Esophagus muscularis mucosa (tissue), 4 donors: ENCODE measurements around the gene MXRA7. TPM values are rescaled to one million over a fixed set of nuclear protein-coding genes. Genes with fewer than 3 reads are reported as not detected.
A peak's percentile ranks its signal among the peaks of the same experiment; 100 is the strongest.

Experiments used
- DNase-seq: peaks from one replicate; pipeline ENCODE4 v3.0.0-alpha.2; 2017; ENCODE audit errors: extremely low spot score
- H3K27ac ChIP-seq, 4 donors: fragments of 200-600 bp; sonication (generic); replicated peaks in 1 of 4; 1 replicate in 3 of 4; 2 replicates in 1 of 4; pipeline ENCODE4 v1.5.1; 2016 to 2019; ENCODE audit warnings: mild to moderate bottlenecking in 1 of 4
- H3K27me3 ChIP-seq, 4 donors: fragments of 200-600 bp; sonication (generic); one replicate each; pipeline versions ENCODE4 v1.5.1 to v1.6.0; 2016 to 2019
- H3K36me3 ChIP-seq, 4 donors: fragments of 200-600 bp; sonication (generic); one replicate each; pipeline ENCODE4 v1.5.1; 2016 to 2019
- H3K4me1 ChIP-seq, 4 donors: fragments of 200-600 bp; sonication (generic); one replicate each; pipeline ENCODE4 v1.5.1; 2016 to 2019
- H3K4me3 ChIP-seq, 4 donors: fragments of 200-600 bp; sonication (generic); 1 replicate in 2 of 4; 2 replicates in 2 of 4; pipeline ENCODE4 v1.5.1; 2016 to 2019; ENCODE audit warnings: mild to moderate bottlenecking in 4 of 4, moderate library complexity in 1 of 4
- H3K9me3 ChIP-seq, 4 donors: fragments of 200-600 bp; sonication (generic); 1 replicate in 3 of 4; 2 replicates in 1 of 4; pipeline ENCODE4 v1.5.1; 2016 to 2019
- EP300 ChIP-seq: sonication (generic); formaldehyde crosslinking; IDR thresholded peaks from one replicate; pipeline ENCODE4 v1.6.1; 2017; ENCODE audit warnings: antibody characterized with exemption
- POLR2A ChIP-seq: fragments of 450-650 bp; IDR thresholded peaks from one replicate; pipeline ENCODE4 v1.6.1; 2017; ENCODE audit warnings: antibody characterized with exemption, moderate library complexity, mild to moderate bottlenecking, low read depth
- POLR2AphosphoS5 ChIP-seq, 2 donors: sonication (generic); formaldehyde crosslinking; IDR thresholded peaks; one replicate each; pipeline ENCODE4 v1.6.1; 2017; ENCODE audit warnings: antibody characterized with exemption in 2 of 2
- WGBS: methylation state at CpG from one replicate; pipeline ENCODE4 v1.1.5; 2018; 5-methylcytosine and 5-hydroxymethylcytosine counted together
- intact Hi-C: fragments of 100-400 bp; cut with DNase I; formaldehyde crosslinking; loops from one replicate; pipeline ENCODE4 v1.15.1; 2023
- total RNA-seq, 4 donors: library from RNA; depleted of rRNA; stranded (reverse); fragments of >200 nt; gene quantifications; one replicate each; pipeline versions ENCODE4 v1.1.0 to v1.2.1, GENCODE V29; 2016
- TF ChIP-seq, protein P1 (sequence below), 3 experiments: fragments of 200-600 bp in 2 of 3; fragments of 450-650 bp in 1 of 3; sonication (generic) in 2 of 3; IDR thresholded peaks; one replicate each; pipeline ENCODE4 v1.5.1; 2017 to 2019; ENCODE audit warnings: antibody characterized with exemption in 3 of 3, mild to moderate bottlenecking in 2 of 3, moderate library complexity in 1 of 3

Gene MXRA7
- total RNA-seq, 4 donors from 2014 or later: 405 to 422 (median 411) TPM

DNA sequence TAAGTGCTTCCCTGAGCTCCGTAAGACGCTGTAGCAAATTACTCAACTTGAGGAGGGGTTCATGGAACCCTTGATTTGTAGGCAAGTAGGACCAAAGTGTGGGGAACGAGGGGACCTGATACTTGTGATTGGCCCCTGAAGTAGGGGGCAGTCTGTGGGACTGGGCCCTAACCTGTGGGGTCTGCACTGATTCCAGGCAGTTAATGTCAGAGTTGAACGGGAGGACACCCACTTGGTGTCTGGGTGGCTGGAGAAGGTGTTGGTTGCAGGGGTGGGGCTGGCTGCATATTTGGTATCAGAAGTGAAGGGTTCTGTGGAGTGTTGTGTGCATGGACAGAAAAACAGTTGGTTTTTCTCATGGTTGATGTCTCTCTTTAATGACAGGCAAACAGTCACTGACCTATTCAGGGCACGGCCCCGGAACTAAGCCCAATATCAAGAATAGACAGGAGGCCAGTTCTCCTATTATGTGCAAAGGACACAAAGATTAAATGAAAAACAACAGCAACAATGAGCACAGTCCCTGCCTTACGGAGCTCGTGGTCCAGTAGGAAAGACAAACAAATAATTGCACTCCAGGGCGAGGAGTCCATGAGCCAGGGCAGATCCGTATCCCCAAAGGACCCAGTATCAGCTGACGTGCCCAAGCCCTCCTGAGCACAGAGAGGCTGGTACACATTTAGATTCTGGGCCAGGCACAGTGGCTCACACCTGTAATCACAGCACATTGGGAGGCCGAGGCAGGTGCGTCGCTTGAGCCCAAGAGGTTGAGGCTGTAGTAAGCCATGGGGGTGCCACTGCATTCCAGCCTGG is 19.2 kb downstream of the MXRA7 start:
- Histone ChIP-seq H3K9me3 (no peaks in the 10 kb centered on the region), H3K36me3 (peaks cover 0 to 11% (median 0%) of the 10 kb centered on the region in 4 donors), H3K27ac (peak overlapping the region; percentile 42 to 96 (median 90)), H3K4me3 (no peak overlapping the region), H3K4me1 (peaks cover 93 to 97% (median 94%) of the 10 kb centered on the region in 4 donors), H3K27me3 (no peaks in the 10 kb centered on the region)
- 68% methylated on average over 14 of the region's 14 CpGs for WGBS
- DNase-seq: no peak
- TF ChIP-seq EP300 (no peak), POLR2AphosphoS5 (IDR thresholded peaks at IDR 0.05) (peak in 1 of 2 donors; percentile 50)
- intact Hi-C loops: no loop called here

DNA sequence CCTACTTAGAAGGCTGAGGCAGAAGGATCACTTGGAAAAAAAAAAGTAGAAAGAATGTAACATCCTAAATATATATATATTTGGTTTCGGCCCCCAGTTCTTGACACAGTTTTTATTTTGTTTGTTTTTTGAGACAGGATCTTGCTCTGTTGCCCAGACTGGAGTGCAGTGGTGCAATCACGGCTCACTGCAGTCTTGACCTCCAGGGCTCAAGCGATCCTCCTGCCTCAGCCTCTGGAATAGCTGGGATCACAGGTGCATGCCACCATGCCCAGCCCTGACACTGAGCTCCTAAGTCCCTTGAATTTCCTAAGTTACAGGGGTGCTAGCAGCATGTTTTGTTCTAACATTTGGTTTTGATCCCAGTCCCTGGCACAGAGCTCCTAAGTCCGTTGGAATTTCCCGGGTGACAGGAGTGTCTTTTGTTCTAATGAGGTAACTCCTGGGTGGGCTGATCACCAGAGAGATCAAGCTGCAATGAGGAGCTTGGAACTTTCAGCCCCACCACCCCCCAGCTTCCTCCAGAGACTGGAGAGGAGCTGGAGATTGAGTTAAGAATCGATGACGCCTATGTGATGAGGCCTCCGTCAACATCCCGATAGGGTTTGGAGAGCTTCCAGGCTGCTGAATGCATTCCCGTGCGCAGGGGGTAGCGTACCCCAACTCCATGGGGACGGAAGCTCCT is 20.0 kb downstream of the MXRA7 start:
- TF ChIP-seq EP300 (no peak), POLR2AphosphoS5 (IDR thresholded peaks at IDR 0.05) (no peak), POLR2A (no peak)
- TF ChIP-seq, protein P1, sequence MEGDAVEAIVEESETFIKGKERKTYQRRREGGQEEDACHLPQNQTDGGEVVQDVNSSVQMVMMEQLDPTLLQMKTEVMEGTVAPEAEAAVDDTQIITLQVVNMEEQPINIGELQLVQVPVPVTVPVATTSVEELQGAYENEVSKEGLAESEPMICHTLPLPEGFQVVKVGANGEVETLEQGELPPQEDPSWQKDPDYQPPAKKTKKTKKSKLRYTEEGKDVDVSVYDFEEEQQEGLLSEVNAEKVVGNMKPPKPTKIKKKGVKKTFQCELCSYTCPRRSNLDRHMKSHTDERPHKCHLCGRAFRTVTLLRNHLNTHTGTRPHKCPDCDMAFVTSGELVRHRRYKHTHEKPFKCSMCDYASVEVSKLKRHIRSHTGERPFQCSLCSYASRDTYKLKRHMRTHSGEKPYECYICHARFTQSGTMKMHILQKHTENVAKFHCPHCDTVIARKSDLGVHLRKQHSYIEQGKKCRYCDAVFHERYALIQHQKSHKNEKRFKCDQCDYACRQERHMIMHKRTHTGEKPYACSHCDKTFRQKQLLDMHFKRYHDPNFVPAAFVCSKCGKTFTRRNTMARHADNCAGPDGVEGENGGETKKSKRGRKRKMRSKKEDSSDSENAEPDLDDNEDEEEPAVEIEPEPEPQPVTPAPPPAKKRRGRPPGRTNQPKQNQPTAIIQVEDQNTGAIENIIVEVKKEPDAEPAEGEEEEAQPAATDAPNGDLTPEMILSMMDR (IDR thresholded peaks at IDR 0.05): no peak
- peaks cover 93 to 97% (median 94%) of the 10 kb centered on the region in 4 donors for H3K4me1 ChIP-seq
- no peak for DNase-seq
- no peak overlapping the region for H3K4me3 ChIP-seq
- peaks cover 0 to 12% (median 0%) of the 10 kb centered on the region in 4 donors for H3K36me3 ChIP-seq
- H3K27me3 ChIP-seq: no peaks in the 10 kb centered on the region
- no peaks in the 10 kb centered on the region for H3K9me3 ChIP-seq
- H3K27ac ChIP-seq: peak overlapping the region; percentile 42 to 96 (median 90)
- WGBS: 60% methylated on average over 13 of the region's 13 CpGs
- intact Hi-C loops: no loop called here

DNA sequence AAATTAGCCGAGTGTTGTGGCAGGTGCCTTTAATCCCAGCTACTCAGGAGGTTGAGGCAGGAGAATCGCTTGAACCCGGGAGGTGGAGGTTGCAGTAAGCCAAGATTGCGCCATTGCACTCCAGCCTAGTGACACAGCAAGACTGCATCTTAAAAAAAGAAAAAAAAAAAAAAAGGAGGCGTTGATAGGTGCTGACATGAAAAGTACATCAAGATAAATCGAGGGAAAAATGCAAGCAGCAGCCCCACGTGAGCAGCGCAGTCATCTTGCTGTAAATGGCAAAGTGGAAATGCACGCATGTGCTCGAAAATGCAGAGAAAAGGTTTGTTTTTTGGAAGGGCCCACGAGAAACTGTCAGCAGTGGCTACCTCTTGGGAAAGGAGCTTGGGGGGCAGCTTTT is 20.9 kb downstream of the MXRA7 start:
- WGBS: 63% methylated on average over 11 of the region's 11 CpGs
- H3K27me3 ChIP-seq: no peaks in the 10 kb centered on the region
- peak overlapping the region; percentile 89 to 96 (median 92) for H3K27ac ChIP-seq
- intact Hi-C loops: no loop called here
- H3K36me3 ChIP-seq: peaks cover 0 to 21% (median under 1%) of the 10 kb centered on the region in 4 donors
- TF ChIP-seq POLR2AphosphoS5 (IDR thresholded peaks at IDR 0.05): peak; percentile 34 to 64
- no peak for TF ChIP-seq EP300
- H3K9me3 ChIP-seq: no peaks in the 10 kb centered on the region
- no peak for DNase-seq
- H3K4me1 ChIP-seq: peaks cover 93 to 97% (median 94%) of the 10 kb centered on the region in 4 donors
- no peak overlapping the region for H3K4me3 ChIP-seq

DNA sequence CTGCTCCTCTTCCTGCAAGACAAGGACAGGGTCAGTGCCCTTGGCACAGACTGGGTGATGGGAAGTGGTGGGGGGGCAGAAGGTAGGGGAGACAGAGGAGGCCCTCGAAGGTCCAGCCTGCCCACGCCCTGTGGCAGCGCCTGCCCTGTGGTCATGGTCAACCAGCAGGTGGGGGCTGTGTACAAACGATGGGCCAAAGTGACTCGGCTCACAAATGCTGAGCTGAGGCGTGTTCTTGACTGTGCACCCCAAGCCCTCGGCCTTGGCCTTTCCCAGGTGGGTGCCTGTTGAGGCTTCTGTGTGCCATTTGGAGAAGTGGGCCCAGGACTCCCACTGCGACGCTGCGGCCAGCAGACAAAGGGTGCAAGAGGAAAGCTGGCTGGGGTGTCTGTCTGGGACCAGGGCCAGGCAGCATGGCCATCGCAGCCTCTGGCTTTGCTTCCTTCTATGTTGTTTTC is 22.6 kb downstream of the MXRA7 start:
- Histone ChIP-seq H3K9me3 (no peaks in the 10 kb centered on the region), H3K27me3 (no peaks in the 10 kb centered on the region), H3K36me3 (peaks cover 3 to 38% (median 17%) of the 10 kb centered on the region in 4 donors), H3K4me3 (peak overlapping the region; percentile 8 to 26 (median 20)), H3K4me1 (peaks cover 93 to 97% (median 95%) of the 10 kb centered on the region in 4 donors), H3K27ac (peak overlapping the region; percentile 89 to 96 (median 92))
- intact Hi-C loops: no loop called here
- TF ChIP-seq POLR2AphosphoS5 (IDR thresholded peaks at IDR 0.05): no peak
- TF ChIP-seq, protein P1 (IDR thresholded peaks at IDR 0.05): no peak
- TF ChIP-seq POLR2A: no peak
- TF ChIP-seq EP300: no peak
- WGBS: 44% methylated on average over 8 of the region's 11 CpGs
- DNase-seq: no peak

DNA sequence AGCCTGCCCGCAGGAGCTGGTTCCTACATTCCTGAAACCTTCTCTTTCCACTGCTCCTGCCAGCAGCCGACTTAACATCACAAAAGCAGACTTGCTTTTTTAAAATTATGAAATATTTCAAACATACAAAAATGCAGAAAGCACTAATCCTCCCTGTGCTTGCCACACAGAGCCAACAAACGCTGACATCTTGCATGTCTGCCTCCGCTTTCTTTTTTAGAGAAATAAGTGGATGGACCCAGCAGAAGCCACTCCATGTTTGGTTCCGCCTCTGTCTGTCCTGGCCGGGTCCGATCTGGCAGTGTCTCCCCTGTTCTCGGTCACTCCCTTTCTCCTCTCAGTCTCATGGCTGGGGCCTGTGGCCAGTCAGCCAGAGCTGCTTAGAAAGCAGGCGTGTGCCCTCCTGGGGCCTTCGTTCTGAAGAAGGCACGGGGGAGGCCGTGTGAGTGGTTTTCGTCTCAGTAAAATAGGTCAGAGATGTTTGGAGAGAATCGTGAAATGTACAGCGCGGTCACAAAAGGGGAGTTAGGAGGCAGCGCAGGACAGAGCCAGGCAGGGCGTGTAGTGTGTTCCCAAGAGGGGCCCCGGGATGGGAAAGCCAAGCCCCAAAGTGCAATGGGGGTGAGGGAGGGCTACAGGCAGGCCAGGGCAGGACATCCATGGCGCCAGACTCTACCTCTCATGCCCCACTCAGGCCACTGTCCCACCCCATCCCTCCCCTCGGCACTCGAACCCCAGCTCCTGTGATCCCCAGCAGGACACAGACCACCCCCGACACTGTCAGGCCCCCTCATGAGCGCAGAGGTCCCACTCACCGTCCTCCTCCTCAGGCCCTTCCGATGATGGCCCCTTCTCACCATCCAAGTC is 23.2 kb downstream of the MXRA7 start:
- Histone ChIP-seq H3K27ac (peak overlapping the region; percentile 89 to 96 (median 92)), H3K36me3 (peaks cover 3 to 44% (median 24%) of the 10 kb centered on the region in 4 donors), H3K9me3 (no peaks in the 10 kb centered on the region), H3K4me3 (peak overlapping the region in 3 of 4 donors; percentile 8 to 26 (median 20)), H3K4me1 (peaks cover 95 to 99% (median 99%) of the 10 kb centered on the region in 4 donors), H3K27me3 (no peaks in the 10 kb centered on the region)
- WGBS: 56% methylated on average over 23 of the region's 26 CpGs
- intact Hi-C loops: no loop called here
- DNase-seq: peak; percentile 95
- TF ChIP-seq EP300: no peak
- peak; percentile 68 to 89 for TF ChIP-seq POLR2AphosphoS5 (IDR thresholded peaks at IDR 0.05)
- TF ChIP-seq, protein P1 (IDR thresholded peaks at IDR 0.05): no peak
- no peak for TF ChIP-seq POLR2A
